HG03571 (cell line): Measurements from ENCODE around the gene JDP2.

ENCODE experiments used
- ATAC-seq: cut with Tn5 transposase; IDR thresholded peaks from one replicate; pipeline ENCODE4 v1.9.1; 2021; ENCODE audit not compliant: unreplicated experiment

The JDP2 gene

DNA sequence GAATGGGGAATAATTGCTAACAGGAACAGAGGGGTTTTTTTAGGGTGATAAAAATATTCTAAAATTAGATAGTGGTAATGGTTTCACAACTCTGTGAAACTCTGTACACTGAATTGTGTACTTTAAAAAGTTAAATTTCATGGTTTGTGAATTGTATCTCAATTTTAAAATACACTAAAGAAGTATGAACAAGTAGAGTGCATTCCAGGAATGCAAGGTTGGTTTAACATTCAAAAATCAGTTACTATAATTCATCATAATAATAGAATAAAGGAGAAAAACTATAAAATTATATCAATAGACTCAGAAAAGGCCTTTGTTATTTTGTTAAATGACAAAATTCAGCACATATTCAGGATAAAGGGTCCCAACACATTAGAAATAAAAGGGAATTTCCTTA lies 83.4 kb downstream of the JDP2 start:
- ATAC-seq = no peak

DNA sequence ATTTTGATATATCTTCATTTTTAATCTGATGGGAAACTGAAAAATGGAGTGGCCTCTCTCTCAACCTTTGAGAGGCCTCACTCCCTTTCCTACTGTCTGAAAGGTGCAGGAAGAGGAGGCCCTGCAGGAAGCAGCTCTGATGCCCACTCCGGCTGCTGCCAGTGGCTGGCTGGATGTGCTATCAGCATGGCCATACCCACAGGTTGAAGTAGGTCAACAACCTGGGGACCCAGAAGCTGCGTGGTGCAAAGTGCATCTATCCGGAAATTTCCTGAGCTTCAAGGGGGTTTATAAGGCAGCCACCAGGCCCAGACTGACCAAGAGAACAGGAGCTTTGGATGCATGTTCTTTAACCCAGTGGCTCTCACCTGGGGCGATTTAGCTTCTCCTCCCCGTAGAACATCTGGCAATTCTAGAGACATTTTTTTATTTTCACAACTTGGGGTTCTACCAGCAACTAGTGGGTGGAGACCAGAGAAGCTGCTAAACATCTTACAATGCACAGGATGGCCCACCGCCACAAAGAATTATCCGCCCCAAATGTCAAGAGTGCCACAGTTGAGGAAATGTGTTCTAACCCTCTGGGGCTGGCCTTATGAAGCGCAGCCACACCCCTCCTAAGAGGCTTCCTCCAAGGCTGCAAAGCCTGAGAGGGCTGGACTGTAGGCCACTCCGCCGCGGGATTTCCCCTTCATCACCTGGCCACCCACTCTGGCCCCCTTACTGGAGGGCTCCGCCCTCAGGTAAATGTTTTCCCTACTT lies 86.3 kb downstream of the JDP2 start:
- peak; percentile 42 for ATAC-seq

DNA sequence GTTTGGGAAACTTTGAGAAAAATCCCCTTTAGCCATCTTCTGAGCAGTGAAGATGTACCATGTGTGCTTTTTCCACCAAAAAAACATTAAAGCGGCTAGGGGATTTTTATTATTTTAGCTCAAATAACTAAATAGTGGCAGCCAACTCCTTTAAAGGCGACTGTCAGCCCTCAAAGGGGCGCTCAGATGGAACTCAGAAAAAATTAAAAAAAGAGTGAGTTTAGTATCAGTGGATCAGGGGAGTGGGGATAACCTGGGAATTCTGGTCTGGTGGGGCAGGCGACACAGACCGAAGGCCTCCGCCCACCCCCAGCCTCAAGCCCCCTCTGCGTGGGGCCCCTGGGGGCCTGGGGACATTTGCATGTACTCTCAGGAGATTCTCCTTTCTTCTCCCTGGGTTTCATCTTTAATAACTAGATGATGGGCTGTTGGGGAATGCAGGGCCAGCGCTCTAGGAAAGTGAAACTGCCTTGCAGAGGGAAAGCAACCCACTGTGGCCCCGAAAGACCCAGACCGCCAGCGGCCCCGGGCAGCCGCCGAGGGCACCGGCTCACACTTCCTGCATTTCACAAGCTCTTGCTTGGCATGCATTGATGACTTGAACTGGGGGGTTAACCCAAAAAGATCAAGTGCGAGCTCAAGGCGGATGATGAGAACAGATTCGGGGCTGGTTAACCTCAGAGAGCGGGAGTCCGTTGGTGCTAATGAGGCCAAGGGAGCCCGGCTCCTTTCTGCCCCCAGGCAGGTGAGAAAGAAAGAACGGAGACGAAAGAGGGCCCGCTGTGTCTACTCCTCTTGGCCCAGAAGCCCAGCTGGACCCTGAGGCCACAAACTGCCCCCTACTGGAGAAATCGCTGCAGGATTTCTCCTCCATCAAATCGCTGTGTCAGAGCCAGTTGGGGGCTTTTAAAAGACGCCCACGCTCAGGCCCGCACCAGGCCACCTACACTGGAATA lies 87.1 kb downstream of the JDP2 start:
- peak; percentile 45 for ATAC-seq

DNA sequence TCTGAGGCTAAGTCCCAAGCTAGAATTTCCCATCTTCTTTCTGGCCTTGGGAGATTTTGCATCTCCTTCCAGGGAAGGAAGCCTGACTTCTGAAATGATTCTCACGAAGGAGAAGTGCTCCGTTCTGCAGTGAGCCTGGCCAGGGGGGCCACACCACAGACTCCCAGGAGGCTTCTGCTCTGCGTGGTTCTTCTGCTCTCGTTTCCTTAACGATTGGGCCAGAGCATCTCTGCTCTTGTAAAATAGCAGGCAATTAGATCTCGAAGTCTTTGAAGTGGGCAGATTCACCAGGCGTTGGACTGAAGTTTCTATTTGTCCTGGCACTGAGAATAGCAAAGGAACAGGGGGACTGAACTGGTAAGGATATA lies 87.8 kb downstream of the JDP2 start:
- peak; percentile 46 for ATAC-seq

DNA sequence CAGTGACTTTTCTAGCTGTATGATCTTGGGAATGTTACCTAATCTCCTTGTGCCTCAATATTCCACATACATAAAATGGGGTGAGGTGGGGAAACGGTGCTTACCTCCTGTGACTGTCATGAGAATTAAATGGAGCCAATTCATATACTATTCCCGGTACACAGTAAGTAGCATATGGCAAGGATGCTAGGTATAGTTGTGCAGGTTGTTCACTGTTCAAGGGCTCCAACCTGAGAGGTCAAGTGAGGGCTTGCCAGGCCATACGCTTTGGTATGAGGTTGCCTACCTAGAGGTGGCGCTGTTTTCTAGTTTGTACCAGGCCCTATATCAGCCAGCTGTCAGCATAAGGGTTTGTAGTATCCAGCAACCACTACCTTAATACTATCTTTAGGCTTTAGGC lies 90.8 kb downstream of the JDP2 start:
- ATAC-seq = no peak

DNA sequence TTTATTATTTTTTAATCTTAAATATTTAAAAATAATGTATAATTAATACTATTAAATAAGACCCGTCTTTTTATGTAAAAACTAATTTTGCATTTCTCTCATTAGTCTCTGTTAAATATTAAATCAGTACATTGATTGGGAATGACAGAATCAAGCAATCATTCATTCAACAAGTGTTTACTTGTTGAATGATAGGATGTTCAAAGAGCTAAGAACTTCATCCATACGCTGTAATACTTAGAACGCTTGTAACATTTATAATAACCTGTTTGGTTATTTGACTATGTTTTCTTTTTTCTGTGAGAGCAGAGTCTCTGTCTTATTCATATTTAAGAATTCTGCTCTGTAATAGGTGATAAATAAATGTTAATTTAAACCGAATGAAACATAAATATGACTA lies 91.6 kb downstream of the JDP2 start:
- ATAC-seq = no peak

DNA sequence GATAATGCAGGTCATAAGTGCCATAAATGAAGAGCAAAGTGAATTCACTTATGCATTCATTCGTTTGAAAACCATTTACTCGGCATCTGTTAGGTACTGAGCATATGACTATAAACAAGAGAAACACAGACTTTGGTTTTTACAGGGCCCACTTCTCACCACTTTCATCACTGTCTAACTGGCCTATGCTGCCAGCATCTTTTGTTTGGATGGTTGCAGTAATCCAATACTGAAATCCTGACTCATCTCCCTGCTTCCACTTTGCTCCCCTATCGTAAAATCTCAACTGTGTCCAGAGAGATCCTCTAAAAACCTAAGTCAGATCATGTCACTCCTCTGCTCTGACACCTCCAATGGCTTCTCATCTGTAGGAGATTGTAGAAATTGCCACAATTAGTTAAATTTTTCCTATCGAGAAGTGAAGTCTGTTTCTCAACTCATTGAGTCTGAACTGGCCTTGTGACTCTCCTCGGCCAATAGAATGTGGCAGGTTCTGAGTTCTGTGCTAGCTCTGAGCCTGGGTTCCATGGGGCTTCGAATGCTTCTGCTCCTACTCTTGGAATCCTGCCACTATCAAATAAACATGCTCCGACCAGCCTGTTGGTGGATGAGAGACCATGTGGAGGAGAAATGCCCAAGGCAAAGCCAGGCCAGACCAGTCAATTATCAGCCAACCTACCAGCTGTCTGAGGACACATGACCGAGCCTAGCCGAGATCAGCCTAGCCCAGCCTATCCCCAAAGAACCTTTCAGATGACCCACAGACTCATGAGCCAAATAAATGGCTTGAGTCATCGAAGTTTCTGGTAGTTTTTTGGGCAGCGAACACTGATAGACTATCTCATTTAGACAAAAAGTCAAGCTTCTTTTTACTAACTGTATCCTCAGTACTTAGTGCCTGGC lies 92.3 kb downstream of the JDP2 start:
- ATAC-seq = no peak

DNA sequence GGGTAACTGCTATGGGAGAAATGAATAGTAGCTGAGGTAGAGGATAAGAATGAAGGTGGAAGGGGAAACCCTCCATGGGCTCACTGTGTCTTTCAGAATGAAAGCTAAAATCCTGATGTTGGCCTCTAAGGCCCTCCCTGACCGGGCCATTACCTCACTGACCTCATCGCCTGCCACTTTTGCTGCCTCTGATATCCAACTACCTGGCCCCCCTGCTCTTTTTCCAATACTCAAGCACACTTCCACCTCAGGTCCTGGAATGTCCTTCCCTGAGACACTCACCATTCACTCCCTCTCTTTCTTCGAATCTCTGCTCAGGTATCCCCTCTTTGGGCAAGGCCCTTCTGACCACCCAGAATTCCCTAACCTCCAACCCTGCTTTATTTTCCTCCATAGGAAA lies 93.0 kb downstream of the JDP2 start:
- ATAC-seq = no peak

DNA sequence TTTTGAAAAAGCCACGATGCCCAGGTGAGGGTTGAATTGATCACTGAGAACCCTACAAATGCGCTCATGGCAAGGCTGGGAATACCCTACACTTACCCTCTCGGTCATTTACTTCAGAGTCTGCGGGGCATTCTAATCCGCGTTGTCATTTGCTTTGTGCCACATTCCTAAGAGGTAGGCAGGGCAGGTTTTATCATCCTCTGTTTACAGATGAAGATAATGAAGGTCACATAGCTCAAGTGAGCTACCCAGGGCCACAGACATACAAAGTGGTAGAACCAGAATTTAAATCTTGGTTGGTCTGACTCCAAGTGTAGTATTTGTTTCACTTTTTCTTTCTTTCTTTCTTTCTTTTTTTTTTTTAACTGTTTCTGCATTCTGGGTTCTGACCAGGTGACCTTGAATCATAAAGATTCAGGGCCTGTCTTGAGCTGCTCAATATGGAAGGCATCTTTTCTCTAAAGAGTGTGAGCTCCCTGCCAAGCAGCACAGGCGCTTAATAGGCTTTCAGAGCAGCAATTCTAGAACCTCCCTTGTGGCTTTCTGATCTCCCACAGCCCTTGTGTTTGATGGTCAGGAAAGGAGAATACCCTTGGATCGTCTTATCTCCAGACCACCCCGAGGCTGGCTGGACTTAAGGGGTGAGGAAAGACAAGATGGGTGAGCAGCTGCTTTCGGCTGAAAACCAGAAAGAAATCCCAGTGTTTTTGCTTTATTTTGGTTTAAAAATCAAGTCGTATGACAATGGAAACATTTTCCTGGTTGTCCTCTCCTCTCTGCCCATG lies 93.8 kb downstream of the JDP2 start:
- peak; percentile 13 for ATAC-seq

DNA sequence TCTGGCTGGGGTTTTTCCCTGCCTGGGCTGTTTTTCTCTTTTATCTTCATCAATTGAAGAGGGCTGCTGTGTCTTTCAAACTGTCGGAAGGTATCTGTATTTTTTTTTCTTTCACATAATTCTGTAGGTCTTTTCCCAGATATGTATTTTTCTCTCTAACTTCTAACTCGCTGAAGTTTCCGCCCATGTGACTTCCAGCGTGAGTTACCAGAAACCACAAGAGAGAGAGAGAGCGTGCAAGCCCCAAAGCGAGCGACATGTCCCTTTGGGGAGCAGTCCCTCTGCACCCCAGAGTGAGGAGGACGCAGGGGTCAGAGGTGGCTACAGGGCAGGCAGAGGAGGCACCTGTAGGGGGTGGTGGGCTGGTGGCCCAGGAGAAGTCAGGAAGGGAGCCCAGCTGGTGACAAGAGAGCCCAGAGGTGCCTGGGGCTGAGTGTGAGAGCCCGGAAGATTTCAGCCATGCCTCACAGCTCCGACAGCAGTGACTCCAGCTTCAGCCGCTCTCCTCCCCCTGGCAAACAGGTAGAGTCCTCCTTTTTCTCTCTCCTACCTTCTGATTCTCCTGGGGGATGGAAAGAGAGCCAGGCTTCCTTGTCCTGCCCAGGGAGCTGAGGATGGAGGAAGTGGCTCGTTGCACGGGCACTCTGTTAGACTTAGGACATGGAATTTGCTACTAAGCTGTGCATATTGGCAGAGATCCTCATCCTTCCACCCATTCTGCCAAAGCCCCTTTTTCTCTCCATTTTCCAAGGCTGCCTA lies 94.6 kb downstream of the JDP2 start, which contains the start of gene BATF:
BATF (plus strand) TSS at position 246 of the 759 bp plus-strand sequence; CDS start at position 460, 214 bp downstream.
- ATAC-seq = peak; percentile 58

DNA sequence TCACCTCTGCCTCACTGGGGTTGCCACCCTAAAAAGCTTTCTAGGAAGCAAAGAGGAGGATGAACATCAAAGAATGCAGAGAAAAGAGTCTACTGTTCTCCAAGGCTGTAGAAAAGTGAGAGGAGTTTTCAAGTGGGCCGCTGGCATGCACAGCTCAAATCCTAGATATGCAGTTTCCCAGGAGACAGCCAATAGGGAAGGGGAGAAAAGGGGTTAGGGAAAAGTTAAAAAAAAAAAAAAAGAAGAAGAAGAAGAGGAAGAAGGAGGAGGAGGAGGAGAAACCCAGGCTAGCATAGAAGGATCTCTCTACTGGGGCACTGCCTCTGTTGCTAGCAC lies 95.1 kb downstream of the JDP2 start:
- ATAC-seq = no peak
